ENCODE results near the gene CDKAL1. TPM values are rescaled to one million over a fixed set of nuclear protein-coding genes. Genes with fewer than 3 reads are reported as not detected.

CDKAL1 gene
- total RNA-seq, 1 donor from 2014 or later = 11.9 TPM

- Histone ChIP-seq H3K4me3 (no peak overlapping the region), H3K4me1 (no peaks in the 10 kb centered on the region), H3K27ac (no peak overlapping the region), H3K27me3 (no peaks in the 10 kb centered on the region), H3K9me3 (peaks cover 0 to 7% of the 10 kb centered on the region in 2 donors), H3K36me3 (peaks cover 0 to 8% of the 10 kb centered on the region in 2 donors)
- no peak for DNase-seq (ENCODE audit: low spot score in 2 of 2)
- no peak for TF ChIP-seq CTCF (IDR thresholded peaks at IDR 0.05)
- intact Hi-C loops (cut with DNase I) = no loop called here
Observed at GRCh38 chr6:21071780-21072468, 537.7 kb downstream of the CDKAL1 start.

GRCh38 chr6:21073318-21073839 is 539.1 kb downstream of the CDKAL1 start:
- TF ChIP-seq CTCF (IDR thresholded peaks at IDR 0.05) = no peak

GRCh38 chr6:21074484-21074883 is 540.2 kb downstream of the CDKAL1 start:
- TF ChIP-seq CTCF (IDR thresholded peaks at IDR 0.05) = no peak
- intact Hi-C loops (cut with DNase I) = no loop called here
- H3K4me3 ChIP-seq = no peak overlapping the region

More at GRCh38 chr6:21073318-21073839, 539.1 kb downstream of the CDKAL1 start:
- Histone ChIP-seq H3K9me3 (peaks cover 0 to 7% of the 10 kb centered on the region in 2 donors), H3K4me1 (no peaks in the 10 kb centered on the region), H3K27ac (no peak overlapping the region), H3K27me3 (no peaks in the 10 kb centered on the region), H3K4me3 (no peak overlapping the region), H3K36me3 (peaks cover 0 to 6% of the 10 kb centered on the region in 2 donors)
- DNase-seq (ENCODE audit: low spot score in 2 of 2) = no peak
- intact Hi-C loops (cut with DNase I) = no loop called here

GRCh38 chr6:21075986-21076385 is 541.7 kb downstream of the CDKAL1 start:
- no peaks in the 10 kb centered on the region for H3K27me3 ChIP-seq
- no peak overlapping the region for H3K4me3 ChIP-seq
- no peak overlapping the region for H3K27ac ChIP-seq
- intact Hi-C loops (cut with DNase I) = no loop called here
- peaks cover 0 to 6% of the 10 kb centered on the region in 2 donors for H3K36me3 ChIP-seq
- H3K9me3 ChIP-seq = peaks cover 0 to 7% of the 10 kb centered on the region in 2 donors
- DNase-seq (ENCODE audit: low spot score in 2 of 2) = no peak
- no peak for TF ChIP-seq CTCF (IDR thresholded peaks at IDR 0.05)
- H3K4me1 ChIP-seq = no peaks in the 10 kb centered on the region

More at GRCh38 chr6:21074484-21074883, 540.2 kb downstream of the CDKAL1 start:
- Histone ChIP-seq H3K4me1 (no peaks in the 10 kb centered on the region), H3K27ac (no peak overlapping the region), H3K27me3 (no peaks in the 10 kb centered on the region), H3K9me3 (peaks cover 0 to 7% of the 10 kb centered on the region in 2 donors), H3K36me3 (peaks cover 0 to 6% of the 10 kb centered on the region in 2 donors)
- DNase-seq (ENCODE audit: low spot score in 2 of 2) = no peak

GRCh38 chr6:21078497-21078896 is 544.2 kb downstream of the CDKAL1 start:
- Histone ChIP-seq H3K4me1 (no peaks in the 10 kb centered on the region), H3K36me3 (peaks cover 0 to under 1% of the 10 kb centered on the region in 2 donors), H3K9me3 (peaks cover 0 to 3% of the 10 kb centered on the region in 2 donors), H3K27ac (no peak overlapping the region), H3K4me3 (no peak overlapping the region), H3K27me3 (no peaks in the 10 kb centered on the region)
- no peak for DNase-seq (ENCODE audit: low spot score in 2 of 2)
- intact Hi-C loops (cut with DNase I) = no loop called here
- no peak for TF ChIP-seq CTCF (IDR thresholded peaks at IDR 0.05)

Data from ascending aorta (tissue), 2 donors.